Large intestine (tissue), 3 donors: ENCODE data around the gene LCA5. TPM values are rescaled to one million over a fixed set of nuclear protein-coding genes. Genes with fewer than 3 reads are reported as not detected.
"Not testable (repeated sequence)": the region's sequence is repeated elsewhere in the genome, so short reads cannot be mapped to it uniquely, and the experiment has no call there.

Experiments
- DNase-seq, 2 donors: peaks; one replicate each; pipeline versions ENCODE4 v3.0.0 to v3.0.0-alpha.2; 2013
- H3K27ac ChIP-seq: one replicate; pipeline ENCODE4 v1.5.1; 2013; ENCODE audit warnings: low read length
- H3K27me3 ChIP-seq: 2 replicates; pipeline ENCODE4 v1.6.1; 2013; ENCODE audit warnings: low read length; ENCODE audit not compliant: control insufficient read depth, insufficient read depth
- H3K36me3 ChIP-seq: 2 replicates; pipeline ENCODE4 v1.6.1; 2013; ENCODE audit warnings: low read length; ENCODE audit not compliant: control insufficient read depth, insufficient read depth
- H3K4me1 ChIP-seq: one replicate; pipeline ENCODE4 v1.6.1; 2013; ENCODE audit warnings: low read length; ENCODE audit not compliant: control insufficient read depth, insufficient read depth
- H3K4me3 ChIP-seq: one replicate; pipeline ENCODE4 v1.5.1; 2013; ENCODE audit warnings: low read length
- H3K9me3 ChIP-seq: one replicate; pipeline ENCODE4 v1.6.1; 2013; ENCODE audit warnings: mild to moderate bottlenecking, low read depth, low read length, moderate library complexity; ENCODE audit not compliant: control insufficient read depth
- WGBS: methylation state at CpG from one replicate; pipeline ENCODE4 v1.1.5; 2013; ENCODE audit warnings: low lambda C conversion rate; ENCODE audit not compliant: insufficient coverage; 5-methylcytosine and 5-hydroxymethylcytosine counted together
- polyA plus RNA-seq: library from polyadenylated mRNA; unstranded; fragments of 120-200 nt; gene quantifications from one replicate; pipeline ENCODE4 v1.2.1, GENCODE V29; 2013

Gene LCA5
- polyA plus RNA-seq, 1 donor, result 4.0 TPM

GRCh38 chr6:79543411-79543810 is 6.2 kb upstream of the LCA5 start:
- H3K27ac ChIP-seq, result no peak overlapping the region
- no peak overlapping the region for H3K4me3 ChIP-seq
- peaks cover 4% of the 10 kb centered on the region for H3K36me3 ChIP-seq
- no peak for DNase-seq
- no peaks in the 10 kb centered on the region for H3K27me3 ChIP-seq
- peaks cover 11% of the 10 kb centered on the region for H3K4me1 ChIP-seq
- H3K9me3 ChIP-seq, result no peaks in the 10 kb centered on the region
- WGBS, result 80% methylated on average over 1 of the region's 1 CpG

GRCh38 chr6:79538106-79538971 is 1.1 kb upstream of the LCA5 start:
- no peak overlapping the region for H3K27ac ChIP-seq
- peak overlapping the region; percentile 82 for H3K4me3 ChIP-seq
- 51% methylated on average over 5 of the region's 14 CpGs for whole genome bisulfite sequencing
- peaks cover 4% of the 10 kb centered on the region for H3K36me3 ChIP-seq
- no peaks in the 10 kb centered on the region for H3K27me3 ChIP-seq
- no peaks in the 10 kb centered on the region for H3K4me1 ChIP-seq
- peak in 1 of 2 donors; percentile 53 for DNase-seq
- H3K9me3 ChIP-seq, result no peaks in the 10 kb centered on the region

- no peaks in the 10 kb centered on the region for H3K9me3 ChIP-seq
- 0% methylated on average over 4 of the region's 9 CpGs for WGBS
- H3K4me3 ChIP-seq, result peak overlapping the region; percentile 82
- no peaks in the 10 kb centered on the region for H3K4me1 ChIP-seq
- peaks cover 2% of the 10 kb centered on the region for H3K36me3 ChIP-seq
- peak overlapping the region; percentile 81 for H3K27ac ChIP-seq
- no peaks in the 10 kb centered on the region for H3K27me3 ChIP-seq
- DNase-seq, result peak; percentile 12 to 56
Measured at GRCh38 chr6:79536585-79536953, 661 bp downstream of the LCA5 start.

GRCh38 chr6:79529567-79529966 is 7.7 kb downstream of the LCA5 start:
- no CpG with 5 or more reads among the region's 4 CpGs for WGBS

DNA sequence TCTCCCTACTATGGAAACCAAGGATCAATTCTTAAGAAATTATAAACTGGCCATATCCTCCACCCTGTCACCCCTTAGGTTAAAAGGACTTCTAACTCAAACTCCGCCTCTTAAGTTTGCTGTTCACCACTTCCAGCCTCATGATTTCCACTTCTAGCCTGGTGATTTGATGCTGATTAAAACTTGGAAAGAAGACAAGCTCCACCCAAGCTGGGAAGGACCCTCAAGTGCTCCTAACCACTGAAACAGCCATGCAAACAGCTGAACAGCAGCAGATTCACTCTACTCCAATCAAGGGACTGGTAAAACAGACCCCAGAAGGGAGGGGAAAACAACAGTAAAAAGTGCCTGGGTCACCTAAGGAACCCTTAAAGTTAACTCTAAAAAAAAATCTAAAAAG is 10.3 kb downstream of the LCA5 start:
- no peaks in the 10 kb centered on the region for H3K27me3 ChIP-seq
- H3K4me1 ChIP-seq, result peaks cover 5% of the 10 kb centered on the region
- H3K27ac ChIP-seq, result no peak overlapping the region
- DNase-seq, result no peak
- no peaks in the 10 kb centered on the region for H3K9me3 ChIP-seq
- H3K4me3 ChIP-seq, result no peak overlapping the region
- WGBS, result no CpG with 5 or more reads among the region's 1 CpG
- H3K36me3 ChIP-seq, result no peaks in the 10 kb centered on the region

More at GRCh38 chr6:79529567-79529966, 7.7 kb downstream of the LCA5 start:
- H3K36me3 ChIP-seq, DNase-seq, H3K4me1 ChIP-seq, H3K9me3 ChIP-seq, H3K4me3 ChIP-seq, H3K27me3 ChIP-seq, H3K27ac ChIP-seq: not testable (repeated sequence)

- WGBS, result 31% methylated on average over 2 of the region's 12 CpGs
- peak overlapping the region; percentile 22 for H3K27ac ChIP-seq
- H3K27me3 ChIP-seq, result no peaks in the 10 kb centered on the region
Measured at GRCh38 chr6:79525272-79526100, 11.7 kb downstream of the LCA5 start.

DNA sequence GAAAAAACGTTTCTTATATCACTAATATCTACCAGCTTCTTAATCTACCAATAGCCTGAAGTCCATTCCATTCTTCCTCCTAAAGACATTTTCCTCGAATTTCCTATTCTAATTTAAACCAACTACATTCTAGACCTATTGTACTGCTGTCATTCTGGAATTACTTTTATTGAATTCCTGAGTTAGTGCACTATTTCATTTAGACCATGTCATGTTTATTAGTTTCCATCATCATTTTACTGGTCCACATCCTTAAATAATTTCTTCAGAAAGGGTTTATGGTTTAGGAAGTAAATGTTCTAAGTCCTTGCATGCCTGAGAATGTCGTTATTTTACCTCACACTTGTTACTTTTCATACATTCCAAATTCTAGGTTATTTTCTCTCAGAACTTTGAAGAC is 13.2 kb downstream of the LCA5 start:
- 83% methylated on average over 2 of the region's 3 CpGs for WGBS
- H3K27me3 ChIP-seq, result no peaks in the 10 kb centered on the region
- H3K4me3 ChIP-seq, result no peak overlapping the region
- no peak overlapping the region for H3K27ac ChIP-seq
- no peaks in the 10 kb centered on the region for H3K36me3 ChIP-seq
- H3K9me3 ChIP-seq, result no peaks in the 10 kb centered on the region
- DNase-seq, result no peak
- peaks cover 5% of the 10 kb centered on the region for H3K4me1 ChIP-seq

More at GRCh38 chr6:79525272-79526100, 11.7 kb downstream of the LCA5 start:
- H3K36me3 ChIP-seq, result no peaks in the 10 kb centered on the region
- H3K4me1 ChIP-seq, result peaks cover 5% of the 10 kb centered on the region
- peak; percentile 23 to 76 for DNase-seq
- H3K4me3 ChIP-seq, result no peak overlapping the region
- no peaks in the 10 kb centered on the region for H3K9me3 ChIP-seq

DNA sequence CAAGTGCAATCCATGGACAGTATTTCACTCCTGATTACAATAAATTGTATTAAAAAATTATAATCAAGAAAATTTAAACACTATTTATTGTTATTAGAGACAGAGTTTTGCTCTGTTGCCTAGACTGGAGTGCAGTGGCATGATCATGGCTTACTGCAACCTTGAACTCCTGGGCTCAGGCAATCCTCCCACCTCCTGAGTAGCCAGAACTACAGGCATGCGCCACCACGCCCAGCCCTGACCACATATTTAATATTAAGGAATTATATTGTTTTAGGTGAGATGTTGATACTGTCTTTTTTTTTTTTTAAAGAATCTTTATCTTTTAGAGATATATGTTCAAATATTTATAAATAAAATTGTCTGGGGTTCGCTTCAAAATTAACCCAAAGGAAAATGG is 14.6 kb downstream of the LCA5 start:
- H3K27ac ChIP-seq, result no peak overlapping the region
- WGBS, result 93% methylated on average over 1 of the region's 3 CpGs
- no peak overlapping the region for H3K4me3 ChIP-seq
- no peaks in the 10 kb centered on the region for H3K9me3 ChIP-seq
- no peaks in the 10 kb centered on the region for H3K27me3 ChIP-seq
- DNase-seq, result no peak
- H3K4me1 ChIP-seq, result peaks cover 5% of the 10 kb centered on the region
- H3K36me3 ChIP-seq, result no peaks in the 10 kb centered on the region

- DNase-seq, result no peak
- peaks cover 5% of the 10 kb centered on the region for H3K4me1 ChIP-seq
- no peak overlapping the region for H3K27ac ChIP-seq
- H3K27me3 ChIP-seq, result no peaks in the 10 kb centered on the region
- no peaks in the 10 kb centered on the region for H3K36me3 ChIP-seq
- WGBS, result 100% methylated on average over 1 of the region's 1 CpG
- H3K4me3 ChIP-seq, result no peak overlapping the region
- no peaks in the 10 kb centered on the region for H3K9me3 ChIP-seq
Measured at GRCh38 chr6:79520534-79520933, 16.7 kb downstream of the LCA5 start.

DNA sequence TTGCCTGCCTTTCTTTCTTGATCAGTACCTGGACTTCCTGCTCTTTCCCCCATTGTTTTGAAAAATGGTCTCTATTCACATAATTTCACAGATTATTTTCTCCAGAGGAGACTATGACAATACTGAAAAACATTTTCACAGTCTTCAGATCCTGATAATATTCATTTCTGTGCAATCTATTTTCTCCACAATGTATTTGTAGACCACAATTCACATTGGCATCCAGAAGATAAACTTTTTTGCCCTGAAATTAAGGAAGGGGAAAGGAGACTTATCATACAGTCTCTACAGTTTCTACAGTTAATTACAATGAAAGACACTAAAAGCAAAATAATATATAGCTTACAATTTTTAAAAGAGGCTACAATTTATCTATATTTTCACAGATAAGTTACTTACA is 18.4 kb downstream of the LCA5 start:
- Histone ChIP-seq H3K9me3 (no peaks in the 10 kb centered on the region), H3K4me3 (no peak overlapping the region), H3K27ac (no peak overlapping the region), H3K27me3 (no peaks in the 10 kb centered on the region), H3K36me3 (no peaks in the 10 kb centered on the region), H3K4me1 (no peaks in the 10 kb centered on the region)
- DNase-seq, result no peak
